HG02623 (cell line): ENCODE results near the gene IGSF21.
"Not testable (repeated sequence)": the region's sequence is repeated elsewhere in the genome, so short reads cannot be mapped to it uniquely, and the experiment has no call there.

Experiments
- ATAC-seq: cut with Tn5 transposase; IDR thresholded peaks from one replicate; pipeline ENCODE4 v1.9.1; 2021; ENCODE audit warnings: moderate library complexity; ENCODE audit not compliant: unreplicated experiment

IGSF21 gene

GRCh38 chr1:18350747-18351146 is 243.1 kb downstream of the IGSF21 start:
- no peak for ATAC-seq

GRCh38 chr1:18351735-18352134 is 244.1 kb downstream of the IGSF21 start:
- no peak for ATAC-seq

GRCh38 chr1:18352636-18353265 is 245.2 kb downstream of the IGSF21 start:
- no peak for ATAC-seq

DNA sequence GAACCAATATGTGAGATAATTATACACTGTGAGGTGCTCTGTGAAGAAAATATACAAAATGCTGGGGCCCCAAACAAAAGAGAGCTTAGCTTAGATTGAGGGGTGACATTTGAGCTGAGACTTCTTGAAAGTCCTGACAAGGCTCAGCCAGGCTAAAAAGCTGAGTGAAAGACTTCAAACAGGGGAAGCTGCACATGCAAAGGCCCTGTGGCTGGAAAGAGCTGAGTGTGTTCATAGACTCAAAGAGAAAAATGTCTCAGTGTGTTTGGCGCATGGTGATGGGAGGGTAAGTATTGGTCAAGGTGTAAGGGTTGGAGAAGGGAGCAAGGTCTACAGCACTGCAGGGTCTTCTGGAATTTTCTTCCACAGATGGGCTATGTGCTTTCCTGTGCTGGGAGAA is 245.9 kb downstream of the IGSF21 start:
- ATAC-seq, result no peak

DNA sequence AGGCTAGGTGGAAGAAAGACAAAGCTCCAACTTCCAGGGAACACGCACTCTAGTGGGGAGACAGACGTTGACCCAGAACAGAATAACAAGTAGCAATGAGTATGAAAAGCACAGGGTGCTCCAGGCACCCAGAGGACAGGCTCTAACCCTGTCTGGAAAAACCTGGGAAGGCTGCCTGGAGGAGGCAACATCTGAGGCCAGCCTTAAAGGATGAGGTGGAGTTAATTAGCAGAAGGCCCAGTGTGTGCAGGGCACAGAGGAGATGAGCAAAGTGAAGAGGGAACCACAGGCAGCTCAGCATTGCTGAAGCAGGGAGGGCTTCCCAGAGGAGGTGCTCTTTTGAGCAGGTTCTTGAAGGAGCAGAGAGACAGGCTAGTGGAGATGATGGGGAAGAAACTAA is 246.4 kb downstream of the IGSF21 start:
- ATAC-seq, result no peak

GRCh38 chr1:18354612-18355011 is 247.0 kb downstream of the IGSF21 start:
- no peak for ATAC-seq

DNA sequence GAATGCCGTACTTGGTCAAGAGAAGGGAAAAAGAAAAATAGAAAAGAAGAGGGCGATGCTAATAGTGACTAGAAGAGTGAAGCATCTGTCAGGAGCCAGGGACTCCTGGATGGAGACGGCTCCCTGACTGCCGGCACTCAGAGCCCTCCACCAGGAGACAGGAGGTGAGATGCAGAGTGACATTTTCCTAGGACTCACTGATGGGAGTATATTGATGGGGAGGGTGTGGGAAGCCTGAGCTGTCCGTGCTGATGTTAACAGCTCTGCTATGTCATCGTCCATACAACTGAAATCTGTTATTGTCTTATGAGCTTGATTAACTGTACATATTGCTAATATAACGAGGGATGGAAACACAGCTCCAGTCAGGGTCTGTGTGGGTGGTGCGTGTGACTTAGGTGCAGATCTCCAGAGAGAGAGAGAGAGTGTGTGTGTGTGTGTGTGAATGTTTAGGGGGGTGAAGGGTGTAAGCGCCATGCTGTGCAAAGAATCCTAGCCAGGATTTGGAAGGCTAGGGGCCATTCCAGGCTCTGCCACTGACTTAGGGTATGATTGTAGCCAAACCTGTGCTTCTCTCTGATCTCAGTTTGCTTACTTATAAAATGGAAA is 250.1 kb downstream of the IGSF21 start:
- ATAC-seq, result no peak

GRCh38 chr1:18358600-18358999 is 251.0 kb downstream of the IGSF21 start:
- ATAC-seq, result no peak

GRCh38 chr1:18360251-18360650 is 252.7 kb downstream of the IGSF21 start:
- ATAC-seq, result no peak

GRCh38 chr1:18362150-18362549 is 254.6 kb downstream of the IGSF21 start:
- no peak for ATAC-seq

- ATAC-seq, result no peak
These were observed 255.8 kb downstream of the IGSF21 start for GRCh38 chr1:18363436-18363835.

DNA sequence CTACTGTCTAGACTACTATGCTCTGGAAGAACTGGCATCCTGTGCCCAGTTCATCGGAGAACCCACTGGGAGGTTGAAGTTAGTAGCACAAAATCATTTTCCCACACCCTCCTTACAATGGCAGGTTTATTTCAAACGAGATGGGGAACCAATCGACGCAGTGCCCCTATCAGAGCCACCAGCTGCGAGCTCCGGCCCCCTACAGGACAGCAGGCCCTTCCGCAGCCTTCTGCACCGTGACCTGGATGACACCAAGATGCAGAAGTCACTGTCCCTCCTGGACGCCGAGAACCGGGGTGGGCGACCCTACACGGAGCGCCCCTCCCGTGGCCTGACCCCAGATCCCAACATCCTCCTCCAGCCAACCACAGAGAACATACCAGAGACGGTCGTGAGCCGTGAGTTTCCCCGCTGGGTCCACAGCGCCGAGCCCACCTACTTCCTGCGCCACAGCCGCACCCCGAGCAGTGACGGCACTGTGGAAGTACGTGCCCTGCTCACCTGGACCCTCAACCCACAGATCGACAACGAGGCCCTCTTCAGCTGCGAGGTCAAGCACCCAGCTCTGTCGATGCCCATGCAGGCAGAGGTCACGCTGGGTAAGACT is 257.6 kb downstream of the IGSF21 start:
- no peak for ATAC-seq

GRCh38 chr1:18372505-18372904 is 264.9 kb downstream of the IGSF21 start:
- ATAC-seq, result not testable (repeated sequence)

DNA sequence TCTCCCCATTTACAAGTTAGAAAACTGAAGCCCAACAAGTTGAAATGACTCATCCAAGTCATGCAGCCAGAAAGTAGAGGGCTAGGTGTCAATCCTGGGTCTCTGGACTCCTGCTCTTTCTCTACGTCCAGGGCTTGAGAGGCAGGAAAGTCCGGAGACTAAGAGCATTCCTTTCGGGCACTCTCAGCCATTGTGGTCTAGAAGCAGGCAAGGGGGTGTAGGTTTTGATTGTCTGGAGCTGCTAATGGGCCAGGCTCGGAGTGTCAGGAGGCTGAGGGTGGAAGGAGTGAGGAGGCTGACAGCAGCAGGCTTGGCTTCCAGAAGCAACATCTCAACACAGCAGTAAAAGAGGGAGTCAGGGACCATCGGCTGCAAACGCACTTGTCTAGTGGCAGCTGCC is 265.6 kb downstream of the IGSF21 start:
- no peak for ATAC-seq

- no peak for ATAC-seq
These were observed 266.4 kb downstream of the IGSF21 start for GRCh38 chr1:18373882-18374493.

DNA sequence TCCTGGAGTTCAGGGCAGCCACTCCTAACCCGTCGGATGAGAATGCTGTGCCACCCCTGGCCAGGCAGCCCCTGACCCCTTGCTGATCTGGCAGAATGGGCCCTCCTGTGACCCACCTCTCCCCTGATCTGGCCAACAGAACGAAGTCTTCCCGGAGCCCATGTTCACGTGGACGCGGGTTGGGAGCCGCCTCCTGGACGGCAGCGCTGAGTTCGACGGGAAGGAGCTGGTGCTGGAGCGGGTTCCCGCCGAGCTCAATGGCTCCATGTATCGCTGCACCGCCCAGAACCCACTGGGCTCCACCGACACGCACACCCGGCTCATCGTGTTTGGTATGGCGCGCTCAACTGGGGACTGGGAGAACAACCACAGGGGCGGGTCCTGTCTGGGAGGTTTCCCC is 269.1 kb downstream of the IGSF21 start:
- ATAC-seq, result no peak

GRCh38 chr1:18380288-18380687 is 272.7 kb downstream of the IGSF21 start:
- no peak for ATAC-seq

GRCh38 chr1:18384059-18384458 is 276.5 kb downstream of the IGSF21 start:
- ATAC-seq, result no peak

- ATAC-seq, result no peak
These were observed 276.9 kb downstream of the IGSF21 start for GRCh38 chr1:18384471-18384870.

DNA sequence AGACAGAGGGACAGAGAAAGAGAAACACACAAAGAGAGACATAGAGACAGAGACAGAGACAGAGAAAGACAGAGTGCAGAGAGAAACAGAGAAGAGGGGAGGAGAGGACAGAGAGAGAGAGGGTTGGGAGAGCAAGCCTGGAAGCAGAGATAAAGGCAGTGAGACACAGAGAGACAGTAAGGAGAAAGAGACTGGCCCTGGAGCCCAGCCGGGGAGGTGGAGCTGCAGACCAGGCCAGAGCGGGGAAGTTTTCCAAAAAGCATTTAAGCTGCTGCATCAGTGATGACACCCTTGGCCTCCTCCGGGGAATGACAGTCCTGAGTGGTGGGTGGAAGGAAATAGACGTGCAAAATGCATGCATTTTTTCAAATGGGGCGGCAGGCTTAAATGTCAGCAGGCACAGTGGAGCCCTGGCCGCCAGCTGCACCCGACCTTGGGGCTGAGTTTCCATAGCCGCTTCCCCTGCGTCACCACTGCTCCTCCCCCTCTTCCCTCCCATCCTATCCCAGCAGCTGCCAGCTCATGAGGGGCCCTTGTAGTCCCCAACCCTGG is 277.7 kb downstream of the IGSF21 start:
- no peak for ATAC-seq

DNA sequence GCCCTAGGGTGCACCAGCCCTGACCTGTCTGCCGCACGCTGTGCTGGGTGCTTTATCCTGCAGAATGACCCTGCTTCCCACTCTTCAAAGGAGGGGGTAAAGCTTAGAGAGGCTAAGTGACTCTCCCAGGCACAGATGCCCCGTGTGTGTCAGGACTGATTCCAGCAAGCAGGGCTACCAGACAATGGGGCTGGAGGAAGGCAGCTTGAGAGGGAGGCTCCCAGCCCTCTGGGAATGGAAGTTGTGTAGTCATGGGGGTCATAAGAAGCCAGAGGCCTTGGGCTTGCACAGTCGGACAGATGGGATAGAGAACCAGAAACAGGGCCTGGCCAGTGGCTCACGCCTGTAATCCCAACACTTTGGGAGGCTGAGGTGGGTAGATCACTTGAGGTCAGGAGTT is 279.0 kb downstream of the IGSF21 start:
- no peak for ATAC-seq

GRCh38 chr1:18387307-18387706 is 279.7 kb downstream of the IGSF21 start:
- ATAC-seq, result no peak
